Activated CD4-positive, alpha-beta T cell treated with anti-CD3 and anti-CD28 coated beads for 1 hour (primary cell): ENCODE measurements around the gene SPPL2B.
"Not testable (repeated sequence)": the region's sequence is repeated elsewhere in the genome, so short reads cannot be mapped to it uniquely, and the experiment has no call there.

Experiments used
- DNase-seq: peaks from one replicate; pipeline ENCODE4 v3.0.0-alpha.2; 2020

Gene SPPL2B

GRCh38 chr19:2382530-2383222 lies 54.2 kb downstream of the SPPL2B start:
- no peak for DNase-seq

- DNase-seq, result no peak
These were observed 56.7 kb downstream of the SPPL2B start for GRCh38 chr19:2385053-2385721.

GRCh38 chr19:2387367-2388288 lies 59.1 kb downstream of the SPPL2B start:
- DNase-seq, result no peak

- DNase-seq, result no peak
These were observed 61.1 kb downstream of the SPPL2B start for GRCh38 chr19:2389594-2389993.

GRCh38 chr19:2391118-2391725 lies 62.7 kb downstream of the SPPL2B start:
- DNase-seq, result no peak

GRCh38 chr19:2392366-2392765 lies 63.9 kb downstream of the SPPL2B start:
- DNase-seq, result no peak

GRCh38 chr19:2392899-2393298 lies 64.4 kb downstream of the SPPL2B start:
- not testable (repeated sequence) for DNase-seq

GRCh38 chr19:2394054-2394441 lies 65.6 kb downstream of the SPPL2B start:
- no peak for DNase-seq

- no peak for DNase-seq
These were observed 66.2 kb downstream of the SPPL2B start for GRCh38 chr19:2394442-2395292.

GRCh38 chr19:2395293-2395829 lies 66.9 kb downstream of the SPPL2B start:
- DNase-seq, result not testable (repeated sequence)

- DNase-seq, result not testable (repeated sequence)
These were observed 68.7 kb downstream of the SPPL2B start for GRCh38 chr19:2397173-2397572.

- no peak for DNase-seq
These were observed 70.3 kb downstream of the SPPL2B start for GRCh38 chr19:2398735-2399305.

- DNase-seq, result no peak
These were observed 71.1 kb downstream of the SPPL2B start for GRCh38 chr19:2399582-2399981.
